Measurements from ENCODE around the gene POLQ.

DNA sequence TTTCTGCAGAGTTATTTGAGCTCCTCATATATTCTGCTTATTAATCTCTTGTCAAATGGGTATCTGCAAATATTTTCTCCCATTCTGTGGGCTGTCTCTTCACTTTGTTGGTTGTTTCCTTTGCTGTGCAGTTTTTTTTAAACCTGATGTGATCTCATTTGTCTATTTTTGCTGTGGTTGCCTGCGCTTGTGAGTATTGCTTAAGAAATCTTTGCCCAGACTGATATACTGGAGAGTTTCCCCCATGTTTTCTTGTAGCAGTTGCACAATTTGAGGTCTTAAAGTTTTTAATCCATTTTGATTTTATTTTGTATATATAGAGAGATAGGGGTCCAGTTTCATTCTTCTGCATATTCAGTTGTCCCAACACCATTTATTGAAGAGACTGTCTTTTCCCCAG, 102.3 kb downstream of the POLQ start:
- TF ChIP-seq, protein P1, sequence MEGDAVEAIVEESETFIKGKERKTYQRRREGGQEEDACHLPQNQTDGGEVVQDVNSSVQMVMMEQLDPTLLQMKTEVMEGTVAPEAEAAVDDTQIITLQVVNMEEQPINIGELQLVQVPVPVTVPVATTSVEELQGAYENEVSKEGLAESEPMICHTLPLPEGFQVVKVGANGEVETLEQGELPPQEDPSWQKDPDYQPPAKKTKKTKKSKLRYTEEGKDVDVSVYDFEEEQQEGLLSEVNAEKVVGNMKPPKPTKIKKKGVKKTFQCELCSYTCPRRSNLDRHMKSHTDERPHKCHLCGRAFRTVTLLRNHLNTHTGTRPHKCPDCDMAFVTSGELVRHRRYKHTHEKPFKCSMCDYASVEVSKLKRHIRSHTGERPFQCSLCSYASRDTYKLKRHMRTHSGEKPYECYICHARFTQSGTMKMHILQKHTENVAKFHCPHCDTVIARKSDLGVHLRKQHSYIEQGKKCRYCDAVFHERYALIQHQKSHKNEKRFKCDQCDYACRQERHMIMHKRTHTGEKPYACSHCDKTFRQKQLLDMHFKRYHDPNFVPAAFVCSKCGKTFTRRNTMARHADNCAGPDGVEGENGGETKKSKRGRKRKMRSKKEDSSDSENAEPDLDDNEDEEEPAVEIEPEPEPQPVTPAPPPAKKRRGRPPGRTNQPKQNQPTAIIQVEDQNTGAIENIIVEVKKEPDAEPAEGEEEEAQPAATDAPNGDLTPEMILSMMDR (optimal IDR thresholded peaks at IDR 0.05 in 1 of 3, IDR thresholded peaks at IDR 0.05 in 1 of 3, conservative IDR thresholded peaks at IDR 0.05 in 1 of 3; ENCODE audit: extremely low read depth in 1 of 3, insufficient read depth in 2 of 3, low read length in 3 of 3), result no peak
- no peak for TF ChIP-seq EZH2 (IDR thresholded peaks at IDR 0.05; ENCODE audit: low read length)

Measured in keratinocyte (primary cell).